PC-9 (cell line): ENCODE measurements around the gene RSPRY1.

ENCODE experiments used
- CTCF ChIP-seq: fragments of 200-600 bp; sonication (generic); conservative IDR thresholded peaks from 2 replicates; pipeline ENCODE4 v1.6.1; 2017; ENCODE audit warnings: mixed run types, antibody characterized with exemption, mild to moderate bottlenecking, moderate library complexity
- EZH2 ChIP-seq: fragments of 200-600 bp; sonication (generic); IDR thresholded peaks from 2 replicates; pipeline ENCODE4 v1.8.0; 2017; ENCODE audit warnings: antibody characterized with exemption, low read depth

- TF ChIP-seq CTCF = no peak
- no peak for TF ChIP-seq EZH2
These were observed 74.3 kb downstream of the RSPRY1 start for GRCh38 chr16:57260294-57260929.
